Liver (tissue), 9 donors: Measurements from ENCODE around the gene CELF5. TPM values are rescaled to one million over a fixed set of nuclear protein-coding genes. Genes with fewer than 3 reads are reported as not detected.

Experiments used
- DNase-seq: peaks from one replicate; pipeline ENCODE4 v3.0.0-alpha.2; 2017; ENCODE audit warnings: low spot score
- H3K27ac ChIP-seq, 2 donors: one replicate each; pipeline ENCODE4 v1.7.0; 2013; ENCODE audit warnings: inconsistent platforms in 2 of 2, low read length in 2 of 2, control low read depth in 1 of 2, low read depth in 1 of 2, mild to moderate bottlenecking in 1 of 2
- H3K27me3 ChIP-seq, 4 donors: one replicate each; pipeline versions ENCODE4 v1.6.1 to v1.7.0; 2013; ENCODE audit warnings: low read length in 3 of 4, inconsistent platforms in 1 of 4, mild to moderate bottlenecking in 1 of 4, moderate library complexity in 1 of 4; ENCODE audit not compliant: control insufficient read depth in 4 of 4, insufficient read depth in 4 of 4
- H3K36me3 ChIP-seq, 4 donors: one replicate each; pipeline versions ENCODE4 v1.6.1 to v1.7.0; 2013; ENCODE audit warnings: low read length in 3 of 4, mild to moderate bottlenecking in 3 of 4, low read depth in 1 of 4, moderate library complexity in 1 of 4; ENCODE audit not compliant: control insufficient read depth in 4 of 4, insufficient read depth in 3 of 4
- H3K4me1 ChIP-seq, 4 donors: one replicate each; pipeline versions ENCODE4 v1.6.1 to v1.7.0; 2013; ENCODE audit warnings: low read length in 3 of 4, mild to moderate bottlenecking in 3 of 4, moderate library complexity in 1 of 4; ENCODE audit not compliant: control insufficient read depth in 4 of 4, insufficient read depth in 4 of 4
- H3K4me3 ChIP-seq, 3 donors: one replicate each; pipeline versions ENCODE4 v1.6.1 to v1.7.0; 2013; ENCODE audit warnings: low read length in 3 of 3, control low read depth in 1 of 3, low read depth in 1 of 3, mild to moderate bottlenecking in 1 of 3
- H3K9ac ChIP-seq, 2 donors: one replicate each; pipeline ENCODE4 v1.7.0; 2013; ENCODE audit warnings: low read length in 2 of 2, mild to moderate bottlenecking in 2 of 2, moderate library complexity in 2 of 2, control low read depth in 1 of 2, low read depth in 1 of 2
- H3K9me3 ChIP-seq, 4 donors: one replicate each; pipeline versions ENCODE4 v1.6.1 to v1.7.0; 2013; ENCODE audit warnings: low read length in 3 of 4; ENCODE audit not compliant: control insufficient read depth in 4 of 4
- ATF3 ChIP-seq: IDR thresholded peaks from 2 replicates; pipeline ENCODE4 v1.6.1; 2016; ENCODE audit warnings: antibody characterized with exemption
- CTCF ChIP-seq: fragments of 150-350 bp; IDR thresholded peaks from 2 replicates; pipeline ENCODE4 v1.5.1; 2017; ENCODE audit warnings: improper control_type of control experiment, low read depth, low read length; ENCODE audit not compliant: missing input control
- EGR1 ChIP-seq, 2 donors: IDR thresholded peaks; 2 replicates each; pipeline ENCODE4 v1.6.1; 2016 to 2018; ENCODE audit warnings: antibody characterized with exemption in 2 of 2, low read depth in 2 of 2
- FOXA1 ChIP-seq: IDR thresholded peaks from 2 replicates; pipeline ENCODE4 v1.6.1; 2016; ENCODE audit warnings: antibody characterized with exemption
- FOXA2 ChIP-seq: IDR thresholded peaks from 2 replicates; pipeline ENCODE4 v1.6.1; 2016; ENCODE audit warnings: antibody characterized with exemption
- GABPA ChIP-seq, 2 donors: IDR thresholded peaks in 1 of 2; conservative IDR thresholded peaks in 1 of 2; 2 replicates each; pipeline ENCODE4 v1.6.1; 2016; ENCODE audit warnings: antibody characterized with exemption in 2 of 2, mild to moderate bottlenecking in 1 of 2, moderate library complexity in 1 of 2
- HNF4A ChIP-seq, 2 donors: conservative IDR thresholded peaks; 2 replicates each; pipeline ENCODE4 v1.6.1; 2016; ENCODE audit warnings: antibody characterized with exemption in 2 of 2, mild to moderate bottlenecking in 2 of 2
- HNF4G ChIP-seq: IDR thresholded peaks from 2 replicates; pipeline ENCODE4 v1.6.1; 2016; ENCODE audit warnings: antibody characterized with exemption
- JUND ChIP-seq, 2 donors: IDR thresholded peaks; 2 replicates each; pipeline ENCODE4 v1.6.1; 2016; ENCODE audit warnings: antibody characterized with exemption in 2 of 2
- MAX ChIP-seq: IDR thresholded peaks from 2 replicates; pipeline ENCODE4 v1.6.1; 2016; ENCODE audit warnings: antibody characterized with exemption
- NR2F2 ChIP-seq: IDR thresholded peaks from 2 replicates; pipeline ENCODE4 v1.6.1; 2016; ENCODE audit warnings: antibody characterized with exemption
- RAD21 ChIP-seq, 2 donors: IDR thresholded peaks; 2 replicates each; pipeline ENCODE4 v1.6.1; 2016; ENCODE audit warnings: antibody characterized with exemption in 2 of 2, mild to moderate bottlenecking in 2 of 2
- RXRA ChIP-seq, 2 donors: IDR thresholded peaks; 2 replicates each; pipeline ENCODE4 v1.6.1; 2017 to 2018; ENCODE audit warnings: antibody characterized with exemption in 2 of 2, mild to moderate bottlenecking in 1 of 2
- SP1 ChIP-seq: IDR thresholded peaks from 2 replicates; pipeline ENCODE4 v1.6.1; 2018; ENCODE audit warnings: antibody characterized with exemption, mild to moderate bottlenecking
- TAF1 ChIP-seq: conservative IDR thresholded peaks from 2 replicates; pipeline ENCODE4 v1.6.1; 2016; ENCODE audit warnings: antibody characterized with exemption, mild to moderate bottlenecking
- YY1 ChIP-seq: IDR thresholded peaks from 2 replicates; pipeline ENCODE4 v1.6.1; 2016; ENCODE audit warnings: antibody characterized with exemption, mild to moderate bottlenecking
- WGBS: extraction: QIAGEN DNeasy Blood & Tissue Kit; methylation state at CpG from one replicate; pipeline ENCODE4 v1.1.7; 2013; 5-methylcytosine and 5-hydroxymethylcytosine counted together
- polyA plus RNA-seq, 2 donors: library from polyadenylated mRNA; stranded (reverse) in 1 of 2; unstranded in 1 of 2; fragments of 200-250 nt in 1 of 2; fragments of >200 nt in 1 of 2; fragmentation: Nextera tagmentation in 1 of 2; extraction: Ambion mirVana in 1 of 2; gene quantifications; one replicate each; pipeline versions ENCODE4 v1.2.1 to v1.2.3, GENCODE V29; 2013 to 2015
- total RNA-seq, 2 donors: library from RNA; depleted of rRNA; stranded (reverse); fragments of >200 nt; gene quantifications; one replicate each; pipeline ENCODE4 v1.2.3, GENCODE V29; 2014
- TF ChIP-seq, protein P1 (sequence below): IDR thresholded peaks from 2 replicates; pipeline ENCODE4 v1.6.1; 2016; ENCODE audit warnings: antibody characterized with exemption, mild to moderate bottlenecking
- TF ChIP-seq, protein P2 (sequence below): IDR thresholded peaks from 2 replicates; pipeline ENCODE4 v1.6.1; 2016; ENCODE audit warnings: antibody characterized with exemption
- donor health status: healthy.
- donor health status: healthy.
- donor health status: healthy.
- donor health status: healthy.
- donor health status: healthy.

CELF5 gene
- total and polyA plus RNA-seq, 4 donors, result 0.06 to 0.50 (median 0.26) TPM

DNA sequence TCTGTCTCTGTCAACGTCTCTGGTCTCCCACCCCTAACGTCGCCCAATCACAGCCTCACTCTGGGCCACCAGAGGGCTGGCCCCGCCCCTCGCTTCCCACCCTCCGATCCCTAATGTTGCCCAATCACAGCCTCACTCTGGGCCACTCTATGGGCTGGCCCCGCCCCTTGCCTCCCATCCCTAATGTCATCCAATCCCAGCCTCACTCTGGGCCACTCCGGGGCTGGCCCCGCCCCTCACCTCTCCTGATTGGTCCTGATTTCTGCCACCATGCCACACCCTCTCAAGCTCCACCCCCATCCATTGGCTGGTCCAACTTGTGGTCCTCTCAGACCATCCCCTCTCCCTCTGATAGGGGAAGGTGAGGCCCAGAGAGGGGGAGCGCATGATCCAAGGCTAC lies 24.9 kb downstream of the CELF5 start:
- no peak overlapping the region for H3K4me3 ChIP-seq
- no peak overlapping the region for H3K27ac ChIP-seq
- peaks cover 3 to 14% (median 7%) of the 10 kb centered on the region in 4 donors for H3K9me3 ChIP-seq
- no peak for DNase-seq
- no peaks in the 10 kb centered on the region for H3K27me3 ChIP-seq
- TF ChIP-seq JUND (IDR thresholded peaks at IDR 0.05) (no peak), HNF4G (no peak), YY1 (no peak), MAX (no peak), SP1 (no peak), FOXA2 (no peak), RXRA (IDR thresholded peaks at IDR 0.05) (no peak), RAD21 (IDR thresholded peaks at IDR 0.05) (no peak), GABPA (IDR thresholded peaks at IDR 0.05 in 1 of 2, conservative IDR thresholded peaks at IDR 0.05 in 1 of 2) (no peak), TAF1 (no peak), NR2F2 (no peak), FOXA1 (no peak), EGR1 (IDR thresholded peaks at IDR 0.05; ENCODE audit: low read depth in 2 of 2) (no peak), HNF4A (conservative IDR thresholded peaks at IDR 0.05) (no peak), CTCF (no peak), ATF3 (no peak)
- TF ChIP-seq, protein P1, sequence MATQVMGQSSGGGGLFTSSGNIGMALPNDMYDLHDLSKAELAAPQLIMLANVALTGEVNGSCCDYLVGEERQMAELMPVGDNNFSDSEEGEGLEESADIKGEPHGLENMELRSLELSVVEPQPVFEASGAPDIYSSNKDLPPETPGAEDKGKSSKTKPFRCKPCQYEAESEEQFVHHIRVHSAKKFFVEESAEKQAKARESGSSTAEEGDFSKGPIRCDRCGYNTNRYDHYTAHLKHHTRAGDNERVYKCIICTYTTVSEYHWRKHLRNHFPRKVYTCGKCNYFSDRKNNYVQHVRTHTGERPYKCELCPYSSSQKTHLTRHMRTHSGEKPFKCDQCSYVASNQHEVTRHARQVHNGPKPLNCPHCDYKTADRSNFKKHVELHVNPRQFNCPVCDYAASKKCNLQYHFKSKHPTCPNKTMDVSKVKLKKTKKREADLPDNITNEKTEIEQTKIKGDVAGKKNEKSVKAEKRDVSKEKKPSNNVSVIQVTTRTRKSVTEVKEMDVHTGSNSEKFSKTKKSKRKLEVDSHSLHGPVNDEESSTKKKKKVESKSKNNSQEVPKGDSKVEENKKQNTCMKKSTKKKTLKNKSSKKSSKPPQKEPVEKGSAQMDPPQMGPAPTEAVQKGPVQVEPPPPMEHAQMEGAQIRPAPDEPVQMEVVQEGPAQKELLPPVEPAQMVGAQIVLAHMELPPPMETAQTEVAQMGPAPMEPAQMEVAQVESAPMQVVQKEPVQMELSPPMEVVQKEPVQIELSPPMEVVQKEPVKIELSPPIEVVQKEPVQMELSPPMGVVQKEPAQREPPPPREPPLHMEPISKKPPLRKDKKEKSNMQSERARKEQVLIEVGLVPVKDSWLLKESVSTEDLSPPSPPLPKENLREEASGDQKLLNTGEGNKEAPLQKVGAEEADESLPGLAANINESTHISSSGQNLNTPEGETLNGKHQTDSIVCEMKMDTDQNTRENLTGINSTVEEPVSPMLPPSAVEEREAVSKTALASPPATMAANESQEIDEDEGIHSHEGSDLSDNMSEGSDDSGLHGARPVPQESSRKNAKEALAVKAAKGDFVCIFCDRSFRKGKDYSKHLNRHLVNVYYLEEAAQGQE, result no peak
- TF ChIP-seq, protein P2, sequence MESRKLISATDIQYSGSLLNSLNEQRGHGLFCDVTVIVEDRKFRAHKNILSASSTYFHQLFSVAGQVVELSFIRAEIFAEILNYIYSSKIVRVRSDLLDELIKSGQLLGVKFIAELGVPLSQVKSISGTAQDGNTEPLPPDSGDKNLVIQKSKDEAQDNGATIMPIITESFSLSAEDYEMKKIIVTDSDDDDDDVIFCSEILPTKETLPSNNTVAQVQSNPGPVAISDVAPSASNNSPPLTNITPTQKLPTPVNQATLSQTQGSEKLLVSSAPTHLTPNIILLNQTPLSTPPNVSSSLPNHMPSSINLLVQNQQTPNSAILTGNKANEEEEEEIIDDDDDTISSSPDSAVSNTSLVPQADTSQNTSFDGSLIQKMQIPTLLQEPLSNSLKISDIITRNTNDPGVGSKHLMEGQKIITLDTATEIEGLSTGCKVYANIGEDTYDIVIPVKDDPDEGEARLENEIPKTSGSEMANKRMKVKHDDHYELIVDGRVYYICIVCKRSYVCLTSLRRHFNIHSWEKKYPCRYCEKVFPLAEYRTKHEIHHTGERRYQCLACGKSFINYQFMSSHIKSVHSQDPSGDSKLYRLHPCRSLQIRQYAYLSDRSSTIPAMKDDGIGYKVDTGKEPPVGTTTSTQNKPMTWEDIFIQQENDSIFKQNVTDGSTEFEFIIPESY, result no peak
- WGBS, result 79% methylated on average over 10 of the region's 10 CpGs
- H3K4me1 ChIP-seq, result no peaks in the 10 kb centered on the region
- H3K9ac ChIP-seq, result no peak overlapping the region
- no peaks in the 10 kb centered on the region for H3K36me3 ChIP-seq
